Stimulated activated CD4-positive, alpha-beta T cell treated with anti-CD3 and anti-CD28 coated beads, Interleukin-15, amount 100 ng/mL, for 48 hours (primary cell): ENCODE measurements around the gene RRP7A.
"Not testable (repeated sequence)": the region's sequence is repeated elsewhere in the genome, so short reads cannot be mapped to it uniquely, and the experiment has no call there.

Experiments
- DNase-seq, 2 donors: peaks; one replicate each; pipeline ENCODE4 v3.0.0-alpha.2; 2020; ENCODE audit warnings: low read depth in 2 of 2

Gene RRP7A, protein sequence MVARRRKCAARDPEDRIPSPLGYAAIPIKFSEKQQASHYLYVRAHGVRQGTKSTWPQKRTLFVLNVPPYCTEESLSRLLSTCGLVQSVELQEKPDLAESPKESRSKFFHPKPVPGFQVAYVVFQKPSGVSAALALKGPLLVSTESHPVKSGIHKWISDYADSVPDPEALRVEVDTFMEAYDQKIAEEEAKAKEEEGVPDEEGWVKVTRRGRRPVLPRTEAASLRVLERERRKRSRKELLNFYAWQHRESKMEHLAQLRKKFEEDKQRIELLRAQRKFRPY

DNA sequence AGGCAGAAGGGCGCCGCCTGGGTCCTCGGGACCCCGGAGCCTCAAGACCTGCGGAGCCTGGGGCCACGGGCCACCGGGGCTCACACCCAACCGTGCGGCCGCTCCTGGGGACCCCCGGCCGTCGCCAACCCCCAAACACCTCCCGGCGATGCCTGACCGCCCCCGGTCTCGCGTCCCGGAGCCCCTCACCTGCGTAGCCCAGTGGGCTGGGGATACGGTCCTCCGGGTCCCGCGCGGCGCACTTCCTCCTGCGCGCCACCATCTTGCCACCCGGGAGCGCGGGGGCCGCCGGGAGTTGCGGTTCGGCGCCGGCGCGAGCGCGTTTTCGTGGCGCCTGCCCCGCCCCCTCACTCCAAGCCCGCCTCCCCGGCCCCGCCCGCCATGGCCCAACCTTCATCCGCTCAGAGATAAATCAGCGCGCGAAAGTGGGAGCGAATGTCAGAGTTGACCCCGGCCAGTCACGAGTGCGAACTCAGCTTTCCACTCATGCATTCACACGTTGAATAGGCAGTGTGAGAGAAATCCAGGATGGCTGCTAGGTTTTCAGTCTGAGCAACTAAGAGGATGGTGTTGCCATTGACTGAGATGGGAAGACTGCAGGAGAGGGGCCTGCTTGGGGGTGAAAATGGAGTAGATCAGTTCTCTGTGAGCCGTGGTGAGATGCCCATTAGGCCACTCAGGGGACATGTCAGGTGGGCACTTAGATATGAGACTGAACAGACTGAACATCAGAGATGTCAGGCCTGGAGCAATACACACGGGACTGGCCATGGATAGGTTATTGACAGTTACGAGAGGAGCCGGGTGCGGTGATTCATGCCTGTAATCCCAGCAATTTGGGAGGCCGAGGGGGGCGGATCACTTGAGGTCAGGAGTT, at the start of gene RRP7A:
RRP7A (minus strand) TSS at position 272 of the 877 bp plus-strand sequence; CDS start at position 262, 10 bp downstream.
- DNase-seq, result peak; percentile 67 to 81

DNA sequence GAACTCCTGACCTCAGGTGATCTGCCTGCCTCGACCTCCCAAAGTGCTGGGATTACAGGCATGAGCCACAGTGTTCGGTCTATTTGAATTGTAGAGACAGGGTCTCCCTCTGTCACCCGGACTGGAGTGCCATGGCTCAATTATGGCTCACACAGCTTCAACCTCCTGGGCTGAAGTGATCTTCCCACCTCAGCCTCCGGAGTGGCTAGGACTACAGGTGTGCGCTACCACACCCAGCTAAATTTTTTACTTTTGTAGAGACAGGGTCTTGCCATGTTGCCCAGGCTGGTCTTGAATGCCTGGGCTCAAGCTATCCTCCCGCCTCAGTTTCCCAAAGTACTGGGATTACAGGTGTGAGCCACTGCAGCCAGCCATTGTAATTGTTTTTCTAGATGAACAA, 48.4 kb upstream of the RRP7A start:
- not testable (repeated sequence) for DNase-seq

DNA sequence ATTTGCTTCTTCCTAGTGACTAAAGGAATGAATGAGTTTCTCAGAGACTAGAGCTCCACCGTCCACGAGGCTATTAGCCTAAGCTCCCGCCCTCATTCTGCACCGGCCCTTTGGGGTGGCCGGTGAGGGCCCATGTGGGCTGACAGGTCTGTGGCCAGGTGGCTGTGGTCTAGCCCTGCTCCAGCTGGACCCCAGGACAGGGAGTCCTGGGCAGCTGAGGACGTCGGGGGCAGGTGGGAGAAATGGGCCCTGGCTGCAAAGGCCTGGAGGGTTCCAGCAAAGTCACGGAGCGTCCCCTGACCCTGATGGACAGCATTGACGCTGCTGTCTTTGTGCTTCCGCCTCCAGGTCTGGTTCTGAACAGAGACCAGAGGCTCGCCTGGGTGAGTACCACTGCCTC, 46.4 kb upstream of the RRP7A start:
- no peak for DNase-seq

DNA sequence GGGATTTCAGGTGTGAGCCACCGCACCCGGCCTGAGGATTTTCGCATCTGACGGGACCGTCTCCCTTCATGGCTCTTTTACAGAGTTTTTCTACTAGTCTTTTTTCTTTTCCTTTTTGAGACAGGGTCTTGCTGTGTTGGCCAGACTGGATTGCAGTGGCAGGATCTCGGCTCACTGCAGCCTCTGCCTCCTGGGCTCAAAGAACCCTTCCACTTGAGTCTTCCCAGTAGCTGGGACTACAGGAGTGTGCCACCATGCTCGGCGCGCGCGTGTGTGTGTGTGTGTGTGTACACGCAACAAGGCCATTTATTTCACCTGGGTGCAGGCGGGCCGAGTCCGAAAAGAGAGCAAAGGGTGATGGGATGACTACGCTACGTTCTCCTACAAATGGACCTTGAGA, 45.1 kb upstream of the RRP7A start:
- DNase-seq, result no peak

DNA sequence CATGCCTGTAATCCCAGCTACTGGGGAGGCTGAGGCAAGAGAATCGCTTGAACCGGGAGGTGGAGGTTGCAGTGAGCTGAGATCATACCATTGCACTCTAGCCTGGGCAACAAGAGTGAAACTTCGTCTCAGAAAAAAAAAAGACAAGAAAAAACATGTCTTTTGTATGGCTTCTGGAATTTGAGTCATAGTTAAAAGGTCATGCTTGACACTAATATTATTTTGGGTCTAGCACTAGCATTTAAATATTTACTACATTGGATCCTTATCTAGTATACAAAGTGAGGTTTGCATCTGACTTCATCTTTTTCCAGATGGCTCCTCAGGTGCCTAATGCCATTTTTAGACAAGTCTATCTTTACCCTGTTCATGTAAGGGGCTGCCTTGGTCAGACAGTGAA, 44.3 kb upstream of the RRP7A start:
- not testable (repeated sequence) for DNase-seq

DNA sequence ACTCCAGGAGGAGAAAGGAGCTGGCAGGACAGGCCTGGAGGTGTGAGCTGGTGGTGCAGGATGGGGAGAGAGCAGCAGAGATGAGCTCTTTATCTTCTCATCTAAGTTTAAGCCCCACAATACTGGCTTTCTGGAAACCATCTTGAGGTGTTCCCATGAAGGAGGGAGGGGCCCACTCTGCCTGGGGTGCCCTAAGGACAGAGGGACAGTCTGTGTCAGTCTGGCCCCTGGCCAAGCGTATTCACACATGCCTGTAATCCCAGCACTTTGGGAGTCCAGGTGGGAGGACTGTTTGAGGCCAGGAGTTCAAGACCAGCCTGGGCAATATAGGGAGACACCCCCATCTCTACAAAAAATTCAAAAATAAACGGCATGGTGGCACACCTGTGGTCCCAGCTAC, 43.1 kb upstream of the RRP7A start:
- DNase-seq, result no peak

DNA sequence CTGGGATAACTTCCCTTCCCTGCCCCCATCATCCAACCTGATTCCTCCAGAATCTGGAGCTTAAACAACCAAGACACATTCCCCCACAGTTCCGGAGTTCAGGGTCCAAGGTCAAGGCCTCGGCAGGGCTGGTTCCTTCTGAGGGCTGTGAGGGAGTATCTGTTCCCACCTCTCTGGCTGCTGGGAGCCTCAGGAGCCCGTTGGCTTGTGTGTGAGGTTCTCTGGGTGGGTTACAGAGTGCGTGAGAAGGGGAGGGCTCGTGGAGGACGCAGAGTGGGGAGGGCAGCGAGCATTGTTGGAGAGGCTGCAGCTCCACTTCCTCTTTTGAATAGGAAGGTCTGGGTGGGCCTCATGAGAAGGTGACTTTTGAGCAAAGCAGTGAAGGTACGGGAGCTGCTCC, 42.7 kb upstream of the RRP7A start:
- DNase-seq, result no peak

DNA sequence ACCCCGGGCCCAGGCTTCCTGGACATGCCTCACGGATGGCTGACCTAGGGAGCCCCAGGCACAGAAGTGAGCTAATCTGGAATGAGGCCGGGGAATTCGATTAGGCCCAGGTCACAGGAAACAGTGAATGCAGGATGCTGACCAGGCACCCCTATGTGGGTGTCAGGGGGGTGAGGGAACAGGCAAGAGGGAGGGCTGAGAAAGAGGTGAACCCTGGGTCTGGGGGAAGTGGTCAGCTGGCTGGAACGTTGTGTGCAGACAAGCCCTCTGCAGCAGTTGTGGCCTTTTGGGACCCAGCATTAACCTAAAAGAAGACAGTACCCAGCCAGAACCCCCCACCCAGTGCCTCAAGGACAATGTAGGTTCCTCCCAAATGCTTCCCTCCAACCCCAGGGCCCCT, 42.3 kb upstream of the RRP7A start:
- DNase-seq, result no peak

DNA sequence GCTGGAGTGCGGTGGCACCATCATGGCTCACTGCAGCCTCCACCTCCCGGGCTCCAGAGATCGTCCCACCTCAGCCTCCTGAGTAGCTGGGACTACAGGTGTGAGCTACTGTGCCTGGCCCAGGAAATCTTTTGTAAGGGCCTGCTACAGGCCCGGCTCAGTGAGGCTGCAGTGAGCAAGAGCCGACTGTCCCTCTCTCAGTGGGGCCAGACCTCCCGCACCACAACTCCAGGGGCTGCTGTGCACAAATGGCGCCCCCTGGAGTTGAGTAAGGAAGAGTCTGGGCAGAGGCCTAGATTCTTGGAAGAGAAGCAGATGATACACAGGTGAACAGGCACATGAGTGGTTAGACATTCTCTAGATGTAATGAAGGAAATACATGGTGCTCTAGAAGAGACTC, 41.2 kb upstream of the RRP7A start:
- DNase-seq, result no peak

DNA sequence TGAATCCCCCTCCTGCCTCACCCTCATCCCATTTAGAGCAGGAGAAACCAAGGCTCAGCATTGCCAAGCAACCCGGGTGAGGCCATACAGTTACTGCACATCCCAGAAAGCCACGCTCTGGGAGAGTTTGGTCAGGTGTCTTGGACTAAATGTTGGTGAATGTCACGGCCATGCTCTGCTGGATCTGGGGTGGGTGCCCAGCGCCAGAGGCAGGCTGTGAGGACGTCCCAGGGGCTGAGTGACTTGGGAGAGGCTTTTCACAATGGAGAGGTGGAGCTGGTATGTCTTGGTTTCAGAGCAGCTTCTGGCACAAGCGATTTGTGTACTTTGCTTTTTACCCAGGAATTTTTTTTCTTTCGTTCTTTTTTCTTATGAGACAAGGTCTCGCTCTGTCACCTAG, 40.8 kb upstream of the RRP7A start:
- no peak for DNase-seq

DNA sequence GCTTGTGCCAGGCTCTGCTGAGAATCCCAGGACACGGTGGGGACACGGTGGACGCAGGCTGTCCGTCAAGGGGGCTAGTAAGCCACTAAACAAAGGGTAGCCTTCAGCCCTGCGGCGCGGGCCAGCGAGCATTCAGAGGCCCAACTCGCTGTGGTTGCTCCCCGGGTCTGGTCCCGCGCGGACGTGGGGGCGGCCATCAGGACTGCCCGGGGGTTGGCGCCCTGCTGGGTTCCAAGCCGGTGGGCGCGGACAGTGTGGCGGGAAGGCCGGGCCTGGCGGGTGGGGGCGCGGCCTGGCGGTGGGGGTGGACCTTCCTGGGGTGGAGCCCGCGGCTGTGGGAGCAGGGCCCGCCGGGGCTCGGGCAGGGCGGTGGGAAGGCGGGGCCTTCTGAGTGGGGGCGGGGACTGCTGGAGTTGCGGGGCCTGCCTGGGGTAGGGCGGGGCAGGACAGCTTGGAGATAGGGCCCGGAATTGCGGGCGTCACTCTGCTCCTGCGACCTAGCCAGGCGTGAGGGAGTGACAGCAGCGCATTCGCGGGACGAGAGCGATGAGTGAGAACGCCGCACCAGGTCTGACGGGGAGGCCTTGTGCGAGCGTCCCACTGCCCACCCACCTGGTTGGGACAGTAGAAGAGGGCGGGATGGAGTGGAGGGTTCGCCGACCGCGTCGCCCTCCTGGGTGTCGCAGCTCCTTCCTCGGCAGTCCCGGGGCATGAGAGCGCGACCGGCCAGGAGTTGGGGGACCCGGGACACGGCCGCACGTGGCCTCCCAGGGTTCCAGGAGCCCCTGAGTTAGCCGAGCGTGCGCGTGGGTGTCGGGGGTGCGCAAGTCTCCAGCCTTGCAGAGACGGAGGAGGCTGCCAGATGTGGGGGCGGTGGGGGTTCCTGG, 34.1 kb upstream of the RRP7A start, which contains the start of gene SERHL2:
SERHL2 (plus strand) TSS at position 482 of the 887 bp plus-strand sequence; CDS start at position 547, 65 bp downstream.
- DNase-seq, result peak; percentile 59 to 81

DNA sequence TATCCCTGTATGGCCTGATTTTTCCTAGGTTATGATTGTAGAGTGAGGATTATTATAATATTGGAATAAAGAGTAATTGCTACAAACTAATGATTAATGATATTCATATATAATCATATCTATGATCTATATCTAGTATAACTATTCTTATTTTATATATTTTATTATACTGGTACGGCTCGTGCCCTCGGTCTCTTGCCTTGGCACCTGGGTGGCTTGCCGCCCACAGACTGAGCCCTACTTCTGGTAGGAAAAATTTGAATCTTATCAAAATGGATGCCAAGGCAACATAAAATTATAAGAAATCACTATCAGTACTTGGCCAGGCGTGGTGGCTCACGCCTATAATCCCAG, 32.7 kb upstream of the RRP7A start:
- not testable (repeated sequence) for DNase-seq

DNA sequence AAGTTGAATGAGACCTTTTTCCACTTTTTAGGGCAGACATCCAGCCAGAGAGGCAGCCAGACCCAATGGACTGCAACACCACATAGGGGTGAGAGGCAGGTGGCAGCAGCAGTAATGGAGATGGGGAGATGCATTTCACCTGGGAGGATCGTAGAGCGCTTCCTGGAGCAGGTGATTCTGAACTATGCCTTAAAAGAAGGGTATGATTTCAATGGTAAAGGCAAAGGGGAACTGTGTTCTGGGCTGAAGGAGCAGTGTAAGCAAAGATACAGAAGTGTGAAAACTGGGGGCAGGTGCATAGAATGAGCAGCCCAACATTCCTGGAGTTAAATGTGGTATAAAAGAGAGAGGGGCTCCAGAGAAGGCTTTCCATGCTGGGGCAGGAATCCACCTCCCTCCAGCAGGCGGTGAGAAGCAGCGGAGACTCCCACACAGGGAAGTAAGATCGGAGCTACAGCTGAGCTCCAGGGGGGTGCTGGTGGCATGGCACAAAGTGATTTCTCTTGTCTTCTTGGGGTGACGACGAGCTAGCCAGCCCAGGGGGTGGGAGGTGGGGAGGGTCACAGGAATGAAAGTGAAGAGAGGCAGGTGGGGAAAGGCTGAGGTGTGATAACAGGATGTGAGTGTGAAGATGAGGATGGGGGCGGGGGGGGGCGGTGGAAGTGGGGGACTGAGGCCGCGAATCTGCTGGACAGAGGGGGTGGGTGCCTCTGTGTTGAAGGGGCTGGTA, 29.9 kb upstream of the RRP7A start:
- DNase-seq, result no peak

DNA sequence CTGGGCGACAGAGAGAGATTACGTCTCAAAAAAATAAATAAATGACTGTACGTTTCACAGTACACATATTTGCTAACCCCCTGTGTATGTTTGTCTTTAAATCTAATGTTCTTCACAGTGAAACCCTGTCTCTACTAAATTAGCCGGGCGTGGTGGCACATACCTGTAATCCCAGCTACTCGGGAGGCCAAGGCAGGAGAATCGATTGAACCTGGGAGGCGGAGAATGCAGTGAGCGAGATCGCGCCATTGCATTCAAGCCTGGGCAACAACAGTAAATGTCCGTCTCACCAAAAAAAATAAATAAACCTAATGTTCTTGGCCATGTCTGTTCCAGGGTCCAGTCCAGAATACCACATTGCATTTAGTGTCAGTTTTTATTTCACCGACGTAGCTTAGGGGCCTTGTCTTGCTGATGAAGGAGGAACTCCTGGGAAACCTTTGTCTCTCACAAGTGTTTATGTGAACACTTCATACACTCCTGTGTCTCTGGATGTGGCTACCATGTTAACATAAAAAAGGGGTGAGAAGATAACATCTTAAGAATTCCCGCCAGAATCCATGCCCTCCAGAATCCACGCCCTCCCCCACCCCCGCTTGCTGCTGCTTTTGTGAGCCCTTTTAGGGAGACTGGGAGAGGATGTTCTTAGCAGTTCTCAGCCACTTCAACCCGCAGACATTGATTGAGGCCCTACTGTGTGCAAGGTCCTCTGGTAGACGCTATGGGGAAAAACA, 29.2 kb upstream of the RRP7A start:
- no peak for DNase-seq

DNA sequence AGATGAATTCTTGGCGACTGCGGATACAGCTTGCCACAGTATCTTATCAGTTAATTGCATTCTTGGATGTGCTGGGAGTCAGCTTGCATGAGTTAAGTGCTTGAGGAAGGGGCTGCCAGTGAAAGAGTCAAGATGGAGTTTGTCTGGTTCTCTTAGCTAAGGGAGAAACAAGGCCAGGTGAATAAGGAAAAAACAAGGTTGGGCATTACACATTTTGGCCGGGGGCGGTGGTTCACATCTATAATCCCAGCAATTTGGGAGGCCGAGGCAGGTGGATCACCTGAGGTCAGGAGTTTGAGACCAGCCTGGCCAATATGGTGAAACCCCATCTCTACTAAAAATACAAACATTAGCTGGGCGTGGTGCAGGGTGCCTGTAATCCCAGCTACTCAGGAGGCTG, 28.5 kb upstream of the RRP7A start:
- DNase-seq, result not testable (repeated sequence)

DNA sequence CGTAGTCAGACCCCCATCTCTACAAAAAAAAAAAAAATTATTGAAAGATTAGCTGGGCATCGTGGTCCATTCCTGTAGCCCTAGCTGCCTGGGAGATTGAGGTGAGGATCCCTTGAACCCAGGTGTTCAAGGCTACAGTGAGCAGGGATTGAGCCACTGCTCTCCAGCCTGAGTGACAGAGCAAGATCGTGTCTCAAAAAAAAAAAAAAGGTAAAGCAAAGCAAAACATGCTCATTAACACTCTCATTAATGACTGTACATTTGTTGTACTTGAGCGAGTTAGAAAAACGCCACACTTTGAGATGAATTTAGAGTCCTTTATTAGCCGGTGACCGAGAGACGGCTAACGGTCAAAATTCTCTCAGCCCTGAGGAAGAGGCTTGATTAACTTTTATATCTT, 28.0 kb upstream of the RRP7A start:
- DNase-seq, result no peak

DNA sequence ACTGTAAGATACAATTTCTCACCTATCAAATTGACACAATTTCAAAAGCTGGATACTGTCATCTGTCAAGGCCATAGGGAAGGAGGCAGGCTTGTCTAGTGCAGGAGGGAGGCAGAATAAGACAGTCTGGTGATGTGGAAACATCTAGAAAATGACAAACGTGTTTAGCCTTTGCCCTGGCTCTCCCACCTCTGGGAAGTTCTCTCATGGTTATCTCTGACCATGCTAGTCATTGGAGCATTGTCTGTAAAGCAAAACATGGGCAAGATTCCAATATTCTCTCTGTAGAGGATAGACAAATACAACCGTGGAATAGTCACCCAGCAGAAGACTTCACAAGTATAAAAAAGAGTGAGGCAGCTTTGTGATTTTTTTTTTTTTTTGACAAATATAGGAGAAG, 25.1 kb upstream of the RRP7A start:
- no peak for DNase-seq

DNA sequence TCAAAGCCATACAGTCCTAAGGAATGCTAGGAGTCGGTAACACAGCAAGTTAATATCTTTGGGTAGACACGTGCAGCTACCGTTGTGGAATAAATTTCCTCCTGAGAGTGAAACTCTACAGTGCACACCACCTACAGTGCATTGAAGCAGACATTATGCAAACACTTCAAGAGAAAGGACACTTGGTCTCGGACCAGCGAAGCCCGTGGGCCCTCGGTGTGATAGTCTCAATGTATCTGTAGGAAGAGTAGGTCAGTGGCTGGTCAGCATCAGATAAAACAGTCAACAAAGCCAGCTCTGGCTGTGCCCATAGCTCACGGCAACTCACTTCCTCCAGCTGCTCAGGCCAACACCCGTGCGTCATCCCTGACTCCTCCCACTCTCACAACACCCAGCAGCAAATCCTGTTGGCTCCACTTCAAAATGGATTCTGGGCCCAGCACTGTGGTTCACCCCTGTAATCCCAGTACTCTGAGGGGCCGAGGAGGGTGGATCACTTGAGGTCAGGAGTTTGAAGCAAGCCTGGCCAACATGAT, 19.7 kb upstream of the RRP7A start:
- DNase-seq, result not testable (repeated sequence)

DNA sequence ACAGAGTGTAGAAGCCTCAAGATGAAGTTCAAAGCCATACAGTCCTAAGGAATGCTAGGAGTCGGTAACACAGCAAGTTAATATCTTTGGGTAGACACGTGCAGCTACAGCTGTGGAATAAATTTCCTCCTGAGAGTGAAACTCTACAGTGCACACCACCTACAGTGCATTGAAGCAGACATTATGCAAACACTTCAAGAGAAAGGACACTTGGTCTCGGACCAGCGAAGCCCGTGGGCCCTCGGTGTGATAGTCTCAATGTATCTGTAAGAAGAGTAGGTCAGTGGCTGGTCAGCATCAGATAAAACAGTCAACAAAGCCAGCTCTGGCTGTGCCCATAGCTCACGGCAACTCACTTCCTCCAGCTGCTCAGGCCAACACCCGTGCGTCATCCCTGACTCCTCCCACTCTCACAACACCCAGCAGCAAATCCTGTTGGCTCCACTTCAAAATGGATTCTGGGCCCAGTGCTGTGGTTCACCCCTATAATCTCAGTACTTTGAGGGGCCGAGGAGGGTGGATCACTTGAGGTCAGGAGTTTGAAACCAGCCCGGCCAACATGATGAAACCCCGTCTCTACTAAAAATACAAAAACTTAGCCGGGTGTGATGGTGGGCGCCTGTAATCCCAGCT, 17.7 kb upstream of the RRP7A start:
- DNase-seq, result not testable (repeated sequence)

DNA sequence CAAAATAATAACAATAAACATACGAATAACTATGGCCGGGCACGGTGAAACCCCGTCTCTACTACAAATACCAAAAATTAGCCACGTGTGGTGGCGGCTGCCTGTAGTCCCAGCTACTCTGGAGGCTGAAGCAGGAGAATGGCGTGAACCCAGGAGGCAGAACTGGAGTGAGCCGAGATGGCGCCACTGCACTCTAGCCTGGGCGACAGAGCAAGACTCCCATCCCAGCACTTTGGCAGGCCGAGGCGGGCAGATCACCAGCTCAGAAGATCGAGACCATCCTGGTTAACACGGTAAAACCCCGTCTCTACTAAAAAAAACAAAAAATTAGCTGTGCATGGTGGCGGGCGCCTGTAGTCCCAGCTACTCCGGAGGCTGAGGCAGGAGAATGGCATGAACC, 17.0 kb upstream of the RRP7A start:
- DNase-seq, result not testable (repeated sequence)
